ENCODE measurements around the gene PCYT2.

PCYT2 gene

DNA sequence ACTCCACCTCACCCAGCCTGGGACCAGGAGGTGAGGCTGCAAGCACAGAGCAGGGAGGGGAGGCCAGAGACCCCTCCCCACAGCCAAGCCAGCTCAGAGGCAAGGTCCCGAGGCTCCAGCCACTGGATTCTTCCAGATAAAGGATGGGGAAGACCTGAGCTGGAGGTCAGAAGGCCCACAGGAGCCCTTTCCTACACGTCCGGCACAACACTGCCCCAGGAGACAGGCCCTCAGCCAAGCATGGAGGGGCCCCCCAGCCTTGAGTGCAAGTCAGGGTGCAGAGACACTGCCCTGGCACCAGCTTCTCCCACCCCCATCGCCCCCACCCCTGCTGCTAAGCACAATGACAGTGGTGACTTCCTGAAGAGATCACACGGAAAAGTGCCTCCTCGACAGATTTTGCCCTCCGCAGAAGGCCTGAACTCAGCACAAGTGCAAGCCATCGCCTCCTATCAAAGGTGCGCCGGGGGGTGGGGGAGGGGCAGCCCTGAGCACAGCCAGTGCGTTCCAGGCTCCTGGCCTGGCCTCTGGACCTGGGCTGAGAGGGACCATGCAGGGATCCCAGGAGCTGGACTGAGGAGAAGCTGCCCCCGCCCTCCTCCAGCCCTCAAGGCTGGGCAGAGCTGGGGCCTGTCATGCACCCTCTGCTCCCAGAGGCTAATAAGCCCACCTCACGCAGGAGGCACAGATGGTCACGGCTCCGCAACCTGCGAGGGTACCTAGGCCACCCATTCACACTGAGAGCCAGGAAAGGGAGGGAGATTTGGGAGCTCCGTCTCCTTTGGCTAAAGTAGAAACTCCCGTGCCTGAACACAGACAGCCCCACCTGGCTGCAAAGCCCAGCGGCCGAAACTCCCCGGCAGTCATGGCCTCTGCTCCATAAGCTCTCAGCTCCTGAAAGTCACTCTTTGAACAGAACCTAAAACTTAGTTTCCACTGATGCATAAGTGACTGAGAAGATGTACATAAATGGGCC lies 13.6 kb upstream of the PCYT2 start:
- ATAC-seq = no peak
- TF ChIP-seq ZC3H10 (CRISPR knock-in tag; IDR thresholded peaks at IDR 0.05) (no peak), SNAI2 (CRISPR knock-in tag; IDR thresholded peaks at IDR 0.05) (no peak), ISL1 (CRISPR knock-in tag; IDR thresholded peaks at IDR 0.05) (no peak), TSHZ2 (CRISPR knock-in tag; IDR thresholded peaks at IDR 0.05) (no peak), CSRNP3 (CRISPR knock-in tag; IDR thresholded peaks at IDR 0.05) (no peak), ESRRG (CRISPR knock-in tag; IDR thresholded peaks at IDR 0.05) (no peak)

GRCh38 chr17:81923302-81924260 lies 12.4 kb upstream of the PCYT2 start:
- no peak for ATAC-seq
- no peak for TF ChIP-seq POU6F1 (CRISPR knock-in tag; IDR thresholded peaks at IDR 0.05; ENCODE audit: borderline replicate concordance, low read depth)

DNA sequence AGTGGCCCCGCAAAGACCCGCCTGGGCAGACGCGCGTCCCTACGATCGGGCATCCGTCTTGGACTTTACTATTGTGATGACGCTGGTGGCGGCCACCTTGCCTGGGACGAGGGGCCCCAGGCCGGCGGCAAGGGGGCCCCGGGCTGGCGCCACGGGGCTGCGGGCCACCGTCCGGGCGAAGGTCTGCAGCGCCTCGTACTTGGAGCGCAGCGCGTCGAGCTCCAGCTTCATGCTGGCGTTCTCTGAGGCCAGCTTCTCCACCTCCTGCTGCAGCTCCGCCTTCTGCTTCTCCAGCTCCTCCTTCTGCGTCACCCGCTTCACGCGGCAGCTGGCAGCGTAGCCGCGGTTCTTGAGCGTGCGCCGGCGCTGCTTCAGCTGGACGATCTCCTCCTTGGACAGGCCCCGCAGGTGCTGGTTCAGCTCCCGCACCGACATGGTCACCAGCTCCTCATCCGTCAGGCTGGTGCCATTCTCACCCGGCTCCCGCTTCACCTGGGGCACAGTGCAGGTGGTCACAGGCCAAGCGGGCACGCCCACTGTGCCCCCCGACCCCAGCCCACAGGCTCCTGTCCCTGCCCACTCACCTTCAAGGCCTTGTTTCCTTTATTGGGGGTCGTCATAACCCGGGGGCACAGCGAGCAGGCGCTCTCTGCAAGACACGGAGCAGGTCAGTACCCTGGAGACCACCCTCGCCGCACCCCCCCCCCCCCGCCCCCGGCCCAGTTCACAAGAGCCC lies 11.5 kb upstream of the PCYT2 start:
- ATAC-seq = no peak
- TF ChIP-seq ZNF8 (CRISPR knock-in tag; IDR thresholded peaks at IDR 0.05) (no peak), PPARA (CRISPR knock-in tag; IDR thresholded peaks at IDR 0.05; ENCODE audit: borderline replicate concordance) (no peak), ISL1 (CRISPR knock-in tag; IDR thresholded peaks at IDR 0.05) (no peak), TOX (CRISPR knock-in tag; IDR thresholded peaks at IDR 0.05; ENCODE audit: borderline replicate concordance) (no peak)

GRCh38 chr17:81921996-81922565 lies 10.9 kb upstream of the PCYT2 start:
- TF ChIP-seq ZNF70 (CRISPR knock-in tag; IDR thresholded peaks at IDR 0.05) (no peak), TOX (CRISPR knock-in tag; IDR thresholded peaks at IDR 0.05; ENCODE audit: borderline replicate concordance) (no peak), ISL1 (CRISPR knock-in tag; IDR thresholded peaks at IDR 0.05) (no peak), PPARA (CRISPR knock-in tag; IDR thresholded peaks at IDR 0.05; ENCODE audit: borderline replicate concordance) (no peak), ARNTL (CRISPR knock-in tag; IDR thresholded peaks at IDR 0.05; ENCODE audit: borderline replicate concordance, low read depth) (no peak), ESRRG (CRISPR knock-in tag; IDR thresholded peaks at IDR 0.05) (no peak), ZNF565 (CRISPR knock-in tag; conservative IDR thresholded peaks at IDR 0.05; ENCODE audit: low read depth) (no peak), ZNF8 (CRISPR knock-in tag; IDR thresholded peaks at IDR 0.05) (no peak), GLIS3 (CRISPR knock-in tag; IDR thresholded peaks at IDR 0.05) (no peak), SNAI2 (CRISPR knock-in tag; IDR thresholded peaks at IDR 0.05) (no peak), TCF4 (CRISPR knock-in tag; IDR thresholded peaks at IDR 0.05; ENCODE audit: borderline replicate concordance) (no peak)
- ATAC-seq = no peak

DNA sequence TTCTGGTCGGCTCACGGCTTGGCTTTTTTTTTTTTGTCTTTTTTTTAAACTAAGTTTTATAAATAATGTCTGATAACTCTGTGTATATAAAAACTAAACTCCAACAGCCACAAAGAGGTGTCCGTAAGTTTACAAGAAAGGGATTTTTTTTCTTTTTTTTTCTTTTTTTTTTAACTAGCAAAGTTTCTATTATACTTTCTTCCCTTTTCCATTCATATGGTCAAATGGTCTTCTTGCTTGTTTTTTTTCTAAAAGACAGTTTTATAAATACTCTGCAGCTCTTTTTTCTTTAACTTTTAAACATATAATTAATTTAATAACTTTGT lies 10.3 kb upstream of the PCYT2 start:
- no peak for ATAC-seq
- no peak for TF ChIP-seq ZNF70 (CRISPR knock-in tag; IDR thresholded peaks at IDR 0.05)
- TF ChIP-seq TOX (CRISPR knock-in tag; IDR thresholded peaks at IDR 0.05; ENCODE audit: borderline replicate concordance) = no peak
- no peak for TF ChIP-seq ISL1 (CRISPR knock-in tag; IDR thresholded peaks at IDR 0.05)
- no peak for TF ChIP-seq GLIS3 (CRISPR knock-in tag; IDR thresholded peaks at IDR 0.05)
- TF ChIP-seq CSRNP3 (CRISPR knock-in tag; IDR thresholded peaks at IDR 0.05) = no peak
- no peak for TF ChIP-seq CSDC2 (CRISPR knock-in tag; IDR thresholded peaks at IDR 0.05)
- TF ChIP-seq BACH2 (CRISPR knock-in tag; IDR thresholded peaks at IDR 0.05; ENCODE audit: borderline replicate concordance) = no peak
- TF ChIP-seq RARB (CRISPR knock-in tag; IDR thresholded peaks at IDR 0.05) = no peak
- no peak for TF ChIP-seq PATZ1 (CRISPR knock-in tag; IDR thresholded peaks at IDR 0.05; ENCODE audit: borderline replicate concordance)

Measured in SK-N-SH treated with all-trans-retinoic acid at 6 μM for 48 hours (cell line).